Mucosa of stomach (tissue), 1 donor: ENCODE data around the gene ABCG5.

Source experiments
- H3K27me3 ChIP-seq: one replicate; pipeline ENCODE4 v1.7.0; 2013; ENCODE audit warnings: mild to moderate bottlenecking, low read length; ENCODE audit not compliant: control insufficient read depth, insufficient read depth
- H3K36me3 ChIP-seq: one replicate; pipeline ENCODE4 v1.7.0; 2013; ENCODE audit warnings: low read length; ENCODE audit not compliant: control insufficient read depth, insufficient read depth
- H3K4me1 ChIP-seq: one replicate; pipeline ENCODE4 v1.7.0; 2013; ENCODE audit warnings: mild to moderate bottlenecking, low read length; ENCODE audit not compliant: control insufficient read depth, insufficient read depth
- H3K4me3 ChIP-seq: one replicate; pipeline ENCODE4 v1.7.0; 2013; ENCODE audit warnings: low read length
- H3K9ac ChIP-seq: one replicate; pipeline ENCODE4 v1.7.0; 2013; ENCODE audit warnings: mild to moderate bottlenecking, low read length, moderate library complexity
- H3K9me3 ChIP-seq: one replicate; pipeline ENCODE4 v1.7.0; 2013; ENCODE audit warnings: mild to moderate bottlenecking, low read length, moderate library complexity; ENCODE audit not compliant: control insufficient read depth
- donor health status: Pancreatic carcinoma.

ABCG5 gene

GRCh38 chr2:43839776-43840564 lies 1.3 kb upstream of the ABCG5 start:
- Histone ChIP-seq H3K9me3 (no peaks in the 10 kb centered on the region), H3K9ac (no peak overlapping the region), H3K27me3 (no peaks in the 10 kb centered on the region), H3K4me1 (no peaks in the 10 kb centered on the region), H3K36me3 (no peaks in the 10 kb centered on the region), H3K4me3 (no peak overlapping the region)

GRCh38 chr2:43837831-43838559 lies 644 bp downstream of the ABCG5 start:
- H3K9ac ChIP-seq: no peak overlapping the region
- no peaks in the 10 kb centered on the region for H3K4me1 ChIP-seq
- H3K27me3 ChIP-seq: no peaks in the 10 kb centered on the region
- no peaks in the 10 kb centered on the region for H3K9me3 ChIP-seq
- no peaks in the 10 kb centered on the region for H3K36me3 ChIP-seq
- no peak overlapping the region for H3K4me3 ChIP-seq

- H3K4me3 ChIP-seq: no peak overlapping the region
- no peaks in the 10 kb centered on the region for H3K36me3 ChIP-seq
- H3K9ac ChIP-seq: no peak overlapping the region
- H3K9me3 ChIP-seq: no peaks in the 10 kb centered on the region
- peaks cover 6% of the 10 kb centered on the region for H3K4me1 ChIP-seq
- H3K27me3 ChIP-seq: peaks cover 6% of the 10 kb centered on the region
Observed at GRCh38 chr2:43837033-43837432, 1.6 kb downstream of the ABCG5 start.

- Histone ChIP-seq H3K27me3 (peaks cover 12% of the 10 kb centered on the region), H3K9me3 (no peaks in the 10 kb centered on the region), H3K9ac (no peak overlapping the region)
Observed at GRCh38 chr2:43832457-43832856, 6.2 kb downstream of the ABCG5 start.

DNA sequence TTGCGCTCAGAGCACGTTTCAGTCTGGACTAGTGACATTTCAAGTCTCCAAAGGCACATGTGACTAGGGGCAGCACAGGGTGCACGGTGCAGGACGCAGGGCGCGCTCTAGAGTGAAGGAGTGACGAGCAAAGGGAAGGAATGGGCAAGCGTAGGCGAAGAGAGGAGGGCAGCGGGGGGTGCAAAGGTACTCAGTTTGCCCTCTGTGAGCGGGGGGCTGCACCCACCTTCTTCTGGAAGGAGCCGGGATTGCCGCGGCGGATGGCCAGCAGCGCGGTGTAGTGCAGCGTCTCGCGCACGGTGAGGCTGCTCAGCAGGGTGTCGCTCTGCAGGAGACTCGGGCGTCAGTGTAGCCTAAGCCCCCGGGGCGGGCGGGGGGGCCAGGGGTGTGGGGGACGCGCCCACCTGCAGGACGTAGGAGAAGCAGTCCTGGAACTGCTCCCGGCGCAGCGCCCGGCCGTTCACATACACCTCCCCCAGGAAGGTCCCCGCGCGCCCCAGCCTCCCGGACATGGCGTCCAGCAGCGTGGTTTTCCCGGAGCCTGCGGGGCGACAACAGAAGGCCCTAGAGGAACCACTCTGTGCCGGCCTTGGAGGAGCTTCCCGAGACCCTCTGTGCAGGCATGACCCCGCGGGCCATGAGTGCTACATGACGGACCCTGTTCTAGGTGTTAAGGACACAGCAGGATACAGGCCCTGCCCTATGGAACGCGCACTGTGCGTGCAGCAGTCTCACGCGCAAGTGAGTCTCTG lies 6.9 kb downstream of the ABCG5 start:
- no peak overlapping the region for H3K4me3 ChIP-seq
- no peak overlapping the region for H3K9ac ChIP-seq
- H3K9me3 ChIP-seq: no peaks in the 10 kb centered on the region
- H3K27me3 ChIP-seq: peaks cover 12% of the 10 kb centered on the region
- peaks cover 7% of the 10 kb centered on the region for H3K4me1 ChIP-seq
- H3K36me3 ChIP-seq: no peaks in the 10 kb centered on the region

More at GRCh38 chr2:43832457-43832856, 6.2 kb downstream of the ABCG5 start:
- H3K4me3 ChIP-seq: no peak overlapping the region
- H3K4me1 ChIP-seq: peaks cover 7% of the 10 kb centered on the region
- no peaks in the 10 kb centered on the region for H3K36me3 ChIP-seq

DNA sequence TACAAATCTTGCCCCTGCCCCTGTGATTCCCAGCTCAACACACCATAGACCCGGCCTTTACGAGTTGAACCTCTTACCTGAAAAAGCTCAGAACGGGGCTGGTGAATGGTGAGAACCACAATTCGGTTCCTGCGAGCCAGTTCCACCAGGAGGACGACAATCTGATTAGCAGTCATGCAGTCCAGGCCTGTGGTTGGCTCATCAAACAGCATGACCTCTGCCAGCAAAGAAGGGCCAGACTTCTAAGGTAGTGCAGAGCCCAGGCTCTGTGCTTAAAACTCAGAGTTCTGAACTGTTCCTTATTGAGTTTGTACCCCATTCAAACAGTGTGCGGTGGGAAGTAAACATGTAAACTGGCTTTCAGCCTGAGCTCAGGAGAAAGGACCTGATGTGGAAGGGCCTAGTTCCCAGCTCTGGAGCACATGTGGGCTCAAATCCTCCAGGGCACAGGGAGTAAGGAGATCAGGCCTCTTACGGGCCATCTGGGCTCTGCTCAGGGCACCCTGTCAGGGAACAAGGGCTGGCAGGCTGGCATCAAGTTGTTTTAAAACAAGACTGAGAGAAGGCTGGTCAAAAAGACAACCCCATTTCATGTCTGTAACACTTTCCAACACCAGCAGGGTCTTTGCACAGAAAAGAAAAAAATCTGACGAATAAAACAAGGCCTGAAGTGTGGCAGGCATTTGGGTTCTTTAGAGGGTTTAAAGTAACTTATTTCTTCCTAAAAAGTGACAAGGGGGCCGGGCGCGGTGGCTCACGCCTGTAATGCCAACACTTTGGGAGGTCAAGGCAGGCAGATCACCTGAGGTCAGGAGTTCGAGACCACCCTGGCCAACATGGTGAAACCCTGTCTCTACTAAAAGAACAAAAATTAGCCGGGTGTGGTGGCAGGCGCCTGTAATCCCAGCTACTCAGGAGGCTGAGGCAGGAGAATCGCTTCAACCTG lies 12.1 kb downstream of the ABCG5 start:
- Histone ChIP-seq H3K4me3 (no peak overlapping the region), H3K36me3 (no peaks in the 10 kb centered on the region), H3K9me3 (no peaks in the 10 kb centered on the region), H3K27me3 (peaks cover 9% of the 10 kb centered on the region), H3K9ac (no peak overlapping the region), H3K4me1 (peaks cover 5% of the 10 kb centered on the region)

DNA sequence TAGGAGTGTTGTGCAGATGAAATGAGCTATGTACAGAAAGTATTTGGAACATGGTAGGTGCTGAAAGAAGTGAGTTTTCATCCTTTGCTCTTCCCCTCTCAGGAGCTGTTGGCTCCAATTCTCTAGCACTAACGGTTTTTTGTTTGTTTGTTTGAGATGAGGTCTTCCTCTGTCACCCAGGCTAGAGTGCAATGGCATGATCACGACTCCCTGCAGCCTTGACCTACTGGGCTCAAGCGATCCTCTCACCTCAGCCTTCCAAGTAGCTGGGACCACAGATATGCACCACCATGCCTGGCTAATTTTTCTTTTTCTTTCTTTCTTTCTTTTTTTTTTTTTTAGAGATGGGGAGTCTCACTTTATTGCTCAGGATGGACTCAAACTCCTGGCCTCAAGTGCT lies 12.8 kb downstream of the ABCG5 start:
- H3K9ac ChIP-seq: no peak overlapping the region
- H3K27me3 ChIP-seq: peaks cover 9% of the 10 kb centered on the region
- no peak overlapping the region for H3K4me3 ChIP-seq
- no peaks in the 10 kb centered on the region for H3K36me3 ChIP-seq
- H3K4me1 ChIP-seq: peaks cover 5% of the 10 kb centered on the region
- no peaks in the 10 kb centered on the region for H3K9me3 ChIP-seq

GRCh38 chr2:43824951-43825493 lies 13.6 kb downstream of the ABCG5 start:
- Histone ChIP-seq H3K9ac (no peak overlapping the region), H3K9me3 (no peaks in the 10 kb centered on the region), H3K4me1 (peaks cover 8% of the 10 kb centered on the region), H3K4me3 (no peak overlapping the region), H3K36me3 (no peaks in the 10 kb centered on the region), H3K27me3 (peaks cover 4% of the 10 kb centered on the region)

GRCh38 chr2:43824512-43824911 lies 14.1 kb downstream of the ABCG5 start:
- H3K36me3 ChIP-seq: no peaks in the 10 kb centered on the region
- H3K27me3 ChIP-seq: peaks cover 4% of the 10 kb centered on the region
- no peak overlapping the region for H3K4me3 ChIP-seq
- H3K9ac ChIP-seq: no peak overlapping the region
- H3K9me3 ChIP-seq: no peaks in the 10 kb centered on the region
- peaks cover 13% of the 10 kb centered on the region for H3K4me1 ChIP-seq

GRCh38 chr2:43823751-43824150 lies 14.9 kb downstream of the ABCG5 start:
- H3K4me3 ChIP-seq: no peak overlapping the region
- H3K4me1 ChIP-seq: peaks cover 19% of the 10 kb centered on the region
- H3K9ac ChIP-seq: no peak overlapping the region
- H3K36me3 ChIP-seq: no peaks in the 10 kb centered on the region
- no peaks in the 10 kb centered on the region for H3K9me3 ChIP-seq
- peaks cover 4% of the 10 kb centered on the region for H3K27me3 ChIP-seq

GRCh38 chr2:43822839-43823238 lies 15.8 kb downstream of the ABCG5 start:
- H3K4me3 ChIP-seq: no peak overlapping the region
- H3K27me3 ChIP-seq: peaks cover 4% of the 10 kb centered on the region
- no peaks in the 10 kb centered on the region for H3K9me3 ChIP-seq
- H3K36me3 ChIP-seq: no peaks in the 10 kb centered on the region
- peaks cover 24% of the 10 kb centered on the region for H3K4me1 ChIP-seq
- H3K9ac ChIP-seq: no peak overlapping the region
